GM06990 (cell line): ENCODE measurements around the gene BANP.
"Not testable (repeated sequence)": the region's sequence is repeated elsewhere in the genome, so short reads cannot be mapped to it uniquely, and the experiment has no call there.

Source experiments
- DNase-seq: peaks from one replicate; pipeline ENCODE4 v3.0.0-alpha.2; 2011; ENCODE audit not compliant: insufficient read length; ENCODE audit errors: extremely low read depth
- H3K27me3 ChIP-seq: replicated peaks from 2 replicates; pipeline ENCODE4 v1.6.0; 2011; ENCODE audit warnings: low read length; ENCODE audit not compliant: control insufficient read depth, insufficient read depth
- H3K36me3 ChIP-seq: 2 replicates; pipeline ENCODE4 v1.5.1; 2011; ENCODE audit warnings: low read length; ENCODE audit not compliant: control insufficient read depth, insufficient read depth
- H3K4me3 ChIP-seq: replicated peaks from 2 replicates; pipeline ENCODE4 v1.5.1; 2011; ENCODE audit warnings: low read depth, mild to moderate bottlenecking, control low read depth, low read length
- CTCF ChIP-seq: IDR thresholded peaks from 2 replicates; pipeline ENCODE4 v1.5.1; 2011; ENCODE audit warnings: low read length, control low read depth, mild to moderate bottlenecking, inconsistent platforms; ENCODE audit not compliant: insufficient read depth, poor library complexity, severe bottlenecking

BANP gene

DNA sequence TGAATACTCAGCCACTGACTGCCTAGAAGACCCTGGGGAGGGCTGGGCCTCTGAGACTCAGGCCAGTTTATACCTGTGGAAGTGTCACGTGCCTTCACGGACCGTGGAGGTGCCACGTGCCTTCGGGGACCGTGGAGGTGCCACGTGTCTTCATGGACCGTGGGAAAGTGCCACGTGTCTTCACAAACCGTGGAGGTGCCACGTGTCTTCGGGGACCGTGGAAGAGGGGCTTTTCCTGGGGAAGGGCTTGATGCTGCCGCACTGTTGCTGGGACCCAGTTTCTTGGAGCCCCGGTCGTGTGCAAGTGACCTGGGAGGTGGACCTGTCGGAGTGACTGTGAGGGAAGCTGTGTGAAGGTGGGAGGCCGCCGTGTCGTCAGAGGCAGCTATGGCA lies 166.2 kb downstream of the BANP start:
- Histone ChIP-seq H3K36me3 (no peaks in the 10 kb centered on the region), H3K27me3 (no peaks in the 10 kb centered on the region), H3K4me3 (no peak overlapping the region)
- TF ChIP-seq CTCF: no peak
- no peak for DNase-seq

DNA sequence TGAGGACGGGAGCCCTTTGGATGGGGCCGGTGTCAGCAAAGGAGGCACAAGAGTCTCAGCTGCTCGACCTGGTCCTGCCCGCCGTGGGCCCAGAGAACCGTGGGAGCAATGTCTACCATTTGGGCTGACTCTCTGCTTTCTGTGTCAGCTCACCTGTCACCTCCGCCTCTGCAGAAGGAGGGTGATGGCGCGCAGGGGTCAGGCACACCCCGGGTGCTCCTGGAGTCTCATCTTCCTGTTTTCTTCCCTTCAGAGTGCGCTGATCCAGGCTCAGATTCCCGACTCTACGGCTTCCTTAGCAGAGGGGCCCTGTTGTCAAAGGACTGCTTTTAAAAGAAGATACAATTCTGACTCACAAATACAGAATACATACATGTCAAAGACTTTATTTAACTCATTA lies 167.1 kb downstream of the BANP start:
- Histone ChIP-seq H3K27me3 (no peaks in the 10 kb centered on the region), H3K36me3 (no peaks in the 10 kb centered on the region), H3K4me3 (no peak overlapping the region)
- DNase-seq: no peak
- no peak for TF ChIP-seq CTCF

- H3K36me3 ChIP-seq, H3K4me3 ChIP-seq, H3K27me3 ChIP-seq, DNase-seq: not testable (repeated sequence)
These were observed 167.9 kb downstream of the BANP start for GRCh38 chr16:88118852-88119741.

- H3K36me3 ChIP-seq, H3K4me3 ChIP-seq, DNase-seq, H3K27me3 ChIP-seq: not testable (repeated sequence)
These were observed 168.9 kb downstream of the BANP start for GRCh38 chr16:88119881-88120751.

- H3K27me3 ChIP-seq: no peaks in the 10 kb centered on the region
- no peak for DNase-seq
These were observed 169.6 kb downstream of the BANP start for GRCh38 chr16:88120812-88121211.

GRCh38 chr16:88121391-88121790 lies 170.2 kb downstream of the BANP start:
- H3K36me3 ChIP-seq, H3K27me3 ChIP-seq, DNase-seq, H3K4me3 ChIP-seq: not testable (repeated sequence)

More at GRCh38 chr16:88120812-88121211, 169.6 kb downstream of the BANP start:
- H3K36me3 ChIP-seq: no peaks in the 10 kb centered on the region
- no peak for TF ChIP-seq CTCF
- no peak overlapping the region for H3K4me3 ChIP-seq

DNA sequence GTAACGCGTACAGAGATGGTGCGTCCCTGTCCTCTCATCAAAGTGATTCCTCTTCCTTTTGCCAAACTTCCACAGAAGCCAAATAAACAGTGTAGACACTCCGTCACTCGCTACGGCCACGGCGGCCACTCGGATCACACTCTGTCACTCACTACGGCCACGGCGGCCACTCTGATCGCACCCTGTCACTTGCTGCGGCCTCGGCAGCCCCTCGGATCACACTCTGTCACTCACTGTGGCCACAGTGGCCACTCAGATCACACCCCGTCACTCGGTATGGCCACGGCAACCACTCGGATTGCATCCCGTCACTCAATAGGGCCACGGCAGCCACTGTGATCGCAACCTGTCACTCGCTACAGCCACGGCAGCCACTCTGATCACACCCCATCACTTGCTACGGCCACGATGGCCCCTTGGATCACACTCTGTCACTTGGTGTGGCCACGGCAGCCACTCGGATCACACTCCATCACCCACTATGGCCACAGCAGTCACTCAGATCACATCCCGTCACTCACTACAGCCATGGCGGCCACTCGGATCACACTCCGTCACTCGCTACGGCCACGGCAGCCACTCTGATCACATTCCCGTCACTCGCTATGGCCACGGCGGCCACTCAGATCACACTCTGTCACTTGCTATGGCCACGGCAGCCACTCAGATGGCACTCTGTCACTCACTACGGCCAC lies 170.8 kb downstream of the BANP start:
- Histone ChIP-seq H3K36me3 (no peaks in the 10 kb centered on the region), H3K4me3 (no peak overlapping the region), H3K27me3 (no peaks in the 10 kb centered on the region)
- DNase-seq: no peak
- no peak for TF ChIP-seq CTCF
